ENCODE data around the gene CTDP1. TPM values are rescaled to one million over a fixed set of nuclear protein-coding genes. Genes with fewer than 3 reads are reported as not detected.

The CTDP1 gene
- total RNA-seq, 2 experiments from 2014 or later, result 11.9 to 15.4 TPM

GRCh38 chr18:79800371-79801180 is 121.0 kb downstream of the CTDP1 start:
- ChIA-PET CTCF (ENCODE audit: unreplicated experiment) (no interaction called here), POLR2A (interaction anchor here (1.1 kb wide), 1 partner anchor 26 kb away, joined by 6 read pairs; no protein-coding TSS in a partner anchor)
- BruUV-seq (replicated peaks), result no TSS peak
- TF ChIP-seq EZH2phosphoT487 (IDR thresholded peaks at IDR 0.05; ENCODE audit: borderline replicate concordance, low read depth, low read length) (no peak), CTCF (conservative IDR thresholded peaks at IDR 0.05; ENCODE audit: low read length) (no peak)
- peak overlapping the region; percentile 84; the same call in 1 of the 2 replicates for H2AFZ ChIP-seq (ENCODE audit: low read length)
- intact Hi-C loops (cut with micrococcal nuclease; ENCODE audit: unreplicated experiment), result no loop called here
- H3K4me2 ChIP-seq (ENCODE audit: low read length), result peak overlapping the region; percentile 65
- H3K79me2 ChIP-seq (ENCODE audit: insufficient read depth, low read depth, low read length), result no peaks in the 10 kb centered on the region
- peaks cover 20% of the 10 kb centered on the region for H3K4me1 ChIP-seq (ENCODE audit: insufficient read depth, low read length, poor library complexity, severe bottlenecking)
- no peaks in the 10 kb centered on the region for H3K36me3 ChIP-seq (ENCODE audit: insufficient read depth, low read length)
- no peak for DNase-seq (ENCODE audit: low spot score)
- no peaks in the 10 kb centered on the region for H3K9me2 ChIP-seq (ENCODE audit: insufficient read depth, low read length)
- no peaks in the 10 kb centered on the region for H4K20me1 ChIP-seq (ENCODE audit: insufficient read depth, low read length)
- H3K27ac ChIP-seq (ENCODE audit: low read depth, low read length, poor library complexity, severe bottlenecking), result no peak overlapping the region
- no peaks in the 10 kb centered on the region for H3K9me3 ChIP-seq (ENCODE audit: low read length)
- no peak overlapping the region for H3K4me3 ChIP-seq (ENCODE audit: low read depth, low read length, poor library complexity, severe bottlenecking)

- intact Hi-C loops (cut with micrococcal nuclease; ENCODE audit: unreplicated experiment), result no loop called here
- no peaks in the 10 kb centered on the region for H4K20me1 ChIP-seq (ENCODE audit: insufficient read depth, low read length)
- H3K9me3 ChIP-seq (ENCODE audit: low read length), result no peaks in the 10 kb centered on the region
- DNase-seq (ENCODE audit: low spot score), result no peak
- ChIA-PET CTCF (ENCODE audit: unreplicated experiment) (no interaction called here), POLR2A (no interaction called here)
- no peak overlapping the region for H2AFZ ChIP-seq (ENCODE audit: low read length)
- no peaks in the 10 kb centered on the region for H3K79me2 ChIP-seq (ENCODE audit: insufficient read depth, low read depth, low read length)
- H3K4me3 ChIP-seq (ENCODE audit: low read depth, low read length, poor library complexity, severe bottlenecking), result no peak overlapping the region
- no TSS peak for BruUV-seq (replicated peaks)
- TF ChIP-seq CTCF (conservative IDR thresholded peaks at IDR 0.05; ENCODE audit: low read length), result no peak
- no peak for TF ChIP-seq EZH2phosphoT487 (IDR thresholded peaks at IDR 0.05; ENCODE audit: borderline replicate concordance, low read depth, low read length)
- no peaks in the 10 kb centered on the region for H3K9me2 ChIP-seq (ENCODE audit: insufficient read depth, low read length)
- H3K36me3 ChIP-seq (ENCODE audit: insufficient read depth, low read length), result no peaks in the 10 kb centered on the region
- H3K27ac ChIP-seq (ENCODE audit: low read depth, low read length, poor library complexity, severe bottlenecking), result no peak overlapping the region
- no peak overlapping the region for H3K4me2 ChIP-seq (ENCODE audit: low read length)
- peaks cover 22% of the 10 kb centered on the region for H3K4me1 ChIP-seq (ENCODE audit: insufficient read depth, low read length, poor library complexity, severe bottlenecking)
Measured at GRCh38 chr18:79801217-79801616, 121.6 kb downstream of the CTDP1 start.

GRCh38 chr18:79801641-79802040 is 122.0 kb downstream of the CTDP1 start:
- H3K4me2 ChIP-seq (ENCODE audit: low read length), result no peak overlapping the region
- H3K79me2 ChIP-seq (ENCODE audit: insufficient read depth, low read depth, low read length), result no peaks in the 10 kb centered on the region
- ChIA-PET POLR2A (no interaction called here), CTCF (ENCODE audit: unreplicated experiment) (no interaction called here)
- no peak overlapping the region for H3K4me3 ChIP-seq (ENCODE audit: low read depth, low read length, poor library complexity, severe bottlenecking)
- H3K9me3 ChIP-seq (ENCODE audit: low read length), result no peaks in the 10 kb centered on the region
- peaks cover 22% of the 10 kb centered on the region for H3K4me1 ChIP-seq (ENCODE audit: insufficient read depth, low read length, poor library complexity, severe bottlenecking)
- no peaks in the 10 kb centered on the region for H4K20me1 ChIP-seq (ENCODE audit: insufficient read depth, low read length)
- H3K36me3 ChIP-seq (ENCODE audit: insufficient read depth, low read length), result no peaks in the 10 kb centered on the region
- H3K9me2 ChIP-seq (ENCODE audit: insufficient read depth, low read length), result no peaks in the 10 kb centered on the region
- TF ChIP-seq EZH2phosphoT487 (IDR thresholded peaks at IDR 0.05; ENCODE audit: borderline replicate concordance, low read depth, low read length), result no peak
- TF ChIP-seq CTCF (conservative IDR thresholded peaks at IDR 0.05; ENCODE audit: low read length), result no peak
- H3K27ac ChIP-seq (ENCODE audit: low read depth, low read length, poor library complexity, severe bottlenecking), result no peak overlapping the region
- no peak overlapping the region for H2AFZ ChIP-seq (ENCODE audit: low read length)
- BruUV-seq (replicated peaks), result no TSS peak
- intact Hi-C loops (cut with micrococcal nuclease; ENCODE audit: unreplicated experiment), result no loop called here
- no peak for DNase-seq (ENCODE audit: low spot score)
